GM19238 (cell line): ENCODE measurements around the gene GABARAPL1.
"Not testable (repeated sequence)": the region's sequence is repeated elsewhere in the genome, so short reads cannot be mapped to it uniquely, and the experiment has no call there.

Source experiments
- DNase-seq: peaks from one replicate; pipeline ENCODE4 v3.0.0; 2011; ENCODE audit warnings: low spot score; ENCODE audit not compliant: insufficient read length

Gene GABARAPL1

DNA sequence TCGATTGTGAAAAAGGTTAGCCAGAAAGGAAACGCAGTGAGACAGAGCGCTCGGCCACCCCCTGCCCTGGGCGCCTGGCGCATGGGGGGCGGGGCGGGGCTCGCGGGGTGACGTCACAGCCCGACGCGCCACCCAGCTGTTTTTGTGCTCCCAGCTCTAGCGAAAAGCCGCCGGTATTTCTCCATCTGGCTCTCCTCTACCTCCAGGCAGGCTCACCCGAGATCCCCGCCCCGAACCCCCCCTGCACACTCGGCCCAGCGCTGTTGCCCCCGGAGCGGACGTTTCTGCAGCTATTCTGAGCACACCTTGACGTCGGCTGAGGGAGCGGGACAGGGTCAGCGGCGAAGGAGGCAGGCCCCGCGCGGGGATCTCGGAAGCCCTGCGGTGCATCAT is at the start of gene GABARAPL1:
GABARAPL1 (plus strand) TSS at position 139 of the 393 bp plus-strand sequence; CDS start at position 392, 253 bp downstream.
- peak; percentile 49 for DNase-seq

DNA sequence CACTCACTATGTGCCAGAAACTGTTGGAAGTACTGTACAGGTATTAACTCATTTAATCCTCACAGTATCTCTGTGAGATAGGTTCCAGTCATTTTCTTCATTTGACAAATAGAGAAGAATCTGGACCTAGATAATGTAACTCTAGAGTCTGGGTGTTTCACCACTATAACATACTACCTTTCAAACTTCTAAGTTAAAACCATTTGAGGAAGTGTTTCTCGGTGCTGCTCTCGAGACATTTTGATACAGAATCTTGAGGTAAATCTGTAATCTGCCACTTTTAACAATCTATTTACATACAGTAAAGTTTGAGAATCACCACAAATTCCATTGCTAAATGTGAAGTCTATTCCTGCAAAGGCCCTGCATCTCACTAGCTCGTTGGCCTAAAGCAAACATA is 49.6 kb upstream of the GABARAPL1 start:
- DNase-seq, result no peak

GRCh38 chr12:10165421-10165820 is 47.3 kb upstream of the GABARAPL1 start:
- no peak for DNase-seq

DNA sequence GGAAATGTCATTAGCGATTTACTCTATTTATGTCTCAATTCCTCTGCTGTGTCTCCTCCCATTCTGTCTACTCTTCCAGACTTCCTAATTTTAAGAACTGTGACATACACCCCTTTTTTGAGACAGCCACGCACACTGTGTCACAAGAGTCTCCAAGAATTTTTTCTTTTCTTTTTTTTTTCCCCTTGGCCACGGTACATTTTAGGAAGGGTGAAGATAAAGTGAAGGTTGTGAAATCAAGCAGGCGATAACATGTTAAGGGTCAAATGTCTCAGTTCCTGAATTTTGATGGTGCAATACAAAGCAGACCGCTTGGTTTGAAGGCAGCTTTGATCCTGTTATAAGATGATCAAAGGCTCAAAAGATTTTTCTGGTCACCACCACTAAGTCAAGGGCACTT is 45.1 kb upstream of the GABARAPL1 start:
- DNase-seq, result no peak

- DNase-seq, result no peak
These were observed 43.6 kb upstream of the GABARAPL1 start for GRCh38 chr12:10169104-10169503.

GRCh38 chr12:10170216-10170615 is 42.5 kb upstream of the GABARAPL1 start:
- no peak for DNase-seq

DNA sequence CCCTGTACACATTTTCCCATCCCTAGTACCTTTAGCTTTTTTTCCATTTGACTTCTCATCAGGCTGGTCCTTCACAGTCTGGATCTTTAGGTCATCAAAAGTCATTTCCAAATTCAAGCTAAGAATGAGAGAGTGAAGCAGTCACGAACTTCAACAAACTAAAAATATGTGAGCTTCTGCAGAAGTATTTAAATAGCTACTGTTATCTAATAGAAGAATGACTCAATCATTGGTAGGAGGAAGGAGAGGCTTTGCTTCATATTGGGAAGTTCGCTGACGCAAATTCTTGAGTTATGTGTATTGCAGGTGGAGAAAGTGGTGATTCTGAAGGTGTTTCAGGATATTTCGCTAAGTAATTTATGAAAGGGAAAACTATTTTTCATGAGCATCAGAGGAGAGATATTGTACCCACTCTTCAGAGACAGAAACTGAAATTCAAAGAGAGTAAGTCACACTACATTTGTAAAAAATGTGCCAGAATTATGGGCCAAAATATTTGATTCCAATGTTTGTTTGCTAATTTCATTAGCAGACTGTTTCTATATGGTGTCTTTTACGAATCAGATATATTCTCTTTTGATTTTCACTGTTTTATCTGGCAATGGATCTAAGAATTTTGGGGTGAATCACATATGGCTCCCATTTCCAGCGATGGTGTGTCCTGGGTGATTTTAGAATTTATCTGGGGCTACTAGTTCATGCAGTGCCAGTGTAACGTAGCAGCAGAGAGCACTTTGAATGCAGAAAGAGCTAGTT is 40.5 kb upstream of the GABARAPL1 start, which contains the start of gene OLR1:
OLR1 (minus strand) TSS at position 160 of the 756 bp plus-strand sequence; CDS start at position 105, 55 bp downstream.
- DNase-seq, result no peak

GRCh38 chr12:10174986-10175614 is 37.6 kb upstream of the GABARAPL1 start:
- DNase-seq, result no peak

DNA sequence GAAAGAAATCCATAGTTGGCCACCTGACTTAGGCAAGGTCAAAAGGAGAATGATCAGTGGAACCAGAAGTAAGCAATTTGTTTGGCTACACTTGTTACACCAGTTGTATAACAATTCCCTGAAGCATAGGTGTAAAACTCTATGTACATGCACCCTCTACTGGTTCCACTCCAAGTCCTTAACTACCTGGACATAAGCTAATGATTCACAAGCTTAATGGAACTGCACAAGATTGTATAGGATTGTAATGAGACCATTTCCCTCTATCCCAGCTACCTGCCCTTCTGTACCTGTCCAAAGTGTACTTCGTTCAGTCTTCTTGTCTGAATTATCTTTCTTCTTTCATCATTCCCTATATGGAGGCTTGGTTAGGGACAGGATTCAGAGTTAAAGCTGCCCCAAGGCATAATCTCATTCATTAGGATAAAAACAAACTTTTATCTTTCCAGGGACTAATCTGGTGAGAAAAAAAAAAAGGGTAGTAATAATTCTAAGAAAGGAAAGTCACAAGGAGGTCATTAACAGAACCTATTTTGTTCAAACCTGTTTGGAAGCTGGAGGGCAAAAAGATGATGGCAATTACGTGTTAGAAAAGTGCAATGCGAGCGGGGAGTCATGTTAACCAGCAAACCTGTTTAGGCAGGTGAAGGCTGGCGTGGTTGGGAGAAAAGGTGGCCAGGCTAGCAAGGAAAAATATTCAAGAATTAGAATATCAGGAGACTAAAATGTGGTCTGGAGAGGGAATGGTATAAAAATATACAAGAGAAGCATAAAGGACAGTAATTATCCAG is 36.6 kb upstream of the GABARAPL1 start:
- DNase-seq, result no peak

- no peak for DNase-seq
These were observed 33.9 kb upstream of the GABARAPL1 start, which contains the start of gene TMEM52B for GRCh38 chr12:10178821-10179220. TMEM52B (plus strand) TSS chr12:10179032; CDS start chr12:10179575, 543 bp downstream.

DNA sequence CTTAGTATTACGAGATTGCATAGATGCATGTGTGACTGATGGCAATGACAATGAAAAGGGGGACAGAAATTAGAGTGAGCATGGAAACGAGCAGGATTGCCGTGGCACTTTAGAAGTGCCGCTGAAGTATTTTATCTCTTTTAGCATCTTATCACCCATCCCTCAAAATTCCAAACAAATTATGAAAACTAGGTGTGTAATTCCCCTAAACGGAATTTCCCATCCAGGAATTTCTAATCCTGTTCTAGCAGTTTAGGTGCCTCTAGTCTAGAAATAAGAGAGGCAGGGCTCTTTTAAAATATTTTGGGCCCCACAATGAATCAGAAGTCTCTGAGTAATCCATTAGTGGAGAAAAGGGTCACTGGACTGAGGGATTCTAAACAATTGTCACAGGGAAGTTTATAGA is 32.9 kb upstream of the GABARAPL1 start:
- no peak for DNase-seq

- no peak for DNase-seq
These were observed 30.2 kb upstream of the GABARAPL1 start for GRCh38 chr12:10182354-10183049.

GRCh38 chr12:10184261-10184843 is 28.3 kb upstream of the GABARAPL1 start:
- DNase-seq, result no peak

DNA sequence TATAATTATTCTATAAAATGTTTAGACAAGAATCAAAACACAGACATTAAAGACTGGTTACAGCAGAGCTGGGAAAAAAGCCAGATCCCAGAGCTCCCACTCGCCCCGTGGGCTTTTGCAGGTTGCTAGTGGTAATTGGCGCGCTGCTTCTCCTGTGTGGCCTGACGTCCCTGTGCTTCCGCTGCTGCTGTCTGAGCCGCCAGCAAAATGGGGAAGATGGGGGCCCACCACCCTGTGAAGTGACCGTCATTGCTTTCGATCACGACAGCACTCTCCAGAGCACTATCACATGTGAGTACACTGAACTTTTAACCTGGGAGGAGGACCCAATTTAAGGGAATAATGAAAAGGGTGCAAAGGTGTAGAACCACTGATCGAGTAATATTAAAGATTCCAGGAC is 26.4 kb upstream of the GABARAPL1 start:
- DNase-seq, result no peak

GRCh38 chr12:10186958-10187357 is 25.7 kb upstream of the GABARAPL1 start:
- not testable (repeated sequence) for DNase-seq

DNA sequence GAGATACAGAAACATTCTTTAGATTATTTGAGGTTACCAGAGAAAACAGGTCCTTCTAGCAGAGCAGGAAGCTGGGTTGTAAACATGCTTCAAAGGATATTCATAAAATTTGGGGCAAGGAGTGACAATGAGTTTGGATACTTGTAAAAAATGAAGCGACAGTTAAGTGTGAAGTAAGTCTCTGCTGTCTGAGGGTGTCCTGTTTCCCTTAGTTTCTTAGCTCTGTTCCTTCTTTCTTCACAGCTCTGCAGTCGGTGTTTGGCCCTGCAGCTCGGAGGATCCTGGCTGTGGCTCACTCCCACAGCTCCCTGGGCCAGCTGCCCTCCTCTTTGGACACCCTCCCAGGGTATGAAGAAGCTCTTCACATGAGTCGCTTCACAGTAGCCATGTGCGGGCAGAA is 23.0 kb upstream of the GABARAPL1 start:
- no peak for DNase-seq

GRCh38 chr12:10190558-10191388 is 21.9 kb upstream of the GABARAPL1 start:
- peak; percentile 42 for DNase-seq

- no peak for DNase-seq
These were observed 20.8 kb upstream of the GABARAPL1 start for GRCh38 chr12:10191865-10192264.

GRCh38 chr12:10194160-10194670 is 18.5 kb upstream of the GABARAPL1 start:
- DNase-seq, result no peak

DNA sequence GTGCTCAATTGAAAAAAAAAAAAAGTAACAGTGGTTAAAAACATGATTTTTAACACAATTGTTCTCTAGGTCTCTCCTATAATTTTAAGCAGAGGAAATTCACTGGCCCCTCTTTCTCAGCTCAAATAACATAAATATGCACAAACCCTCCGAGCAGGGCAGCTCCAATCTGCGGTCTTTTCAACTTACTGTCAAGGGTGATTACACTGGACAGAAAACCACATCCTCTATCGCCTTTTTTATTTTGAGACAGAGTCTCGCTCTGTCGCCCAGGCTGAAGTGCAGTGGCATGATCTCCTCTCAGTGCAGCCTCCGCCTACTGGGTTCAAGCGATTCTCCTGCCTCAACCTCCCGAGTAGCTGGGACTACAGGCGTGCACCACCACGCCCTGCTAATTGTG is 16.5 kb upstream of the GABARAPL1 start:
- peak; percentile 22 for DNase-seq
